ENCODE data around the gene ACSS2. TPM values are rescaled to one million over a fixed set of nuclear protein-coding genes. Genes with fewer than 3 reads are reported as not detected.

ACSS2 gene
- total RNA-seq, 1 donor from 2014 or later: 131 TPM

GRCh38 chr20:34871320-34871926 is 5.0 kb upstream of the ACSS2 start:
- TF ChIP-seq CTCF (IDR thresholded peaks at IDR 0.05): no peak
- Histone ChIP-seq H3K4me3 (peak overlapping the region; percentile 75), H3K4me1 (peaks cover 45% of the 10 kb centered on the region), H3K36me3 (no peaks in the 10 kb centered on the region), H3K27me3 (ENCODE audit: low read depth) (no peaks in the 10 kb centered on the region), H3K27ac (no peak overlapping the region), H3K9me3 (no peaks in the 10 kb centered on the region)
- DNase-seq (no peak), ATAC-seq (no peak)
- intact Hi-C loops (cut with DNase I): no loop called here

- DNase-seq: no peak
- Histone ChIP-seq H3K27ac (peak overlapping the region; percentile 75), H3K9me3 (no peaks in the 10 kb centered on the region), H3K36me3 (no peaks in the 10 kb centered on the region), H3K4me1 (peaks cover 45% of the 10 kb centered on the region), H3K27me3 (ENCODE audit: low read depth) (no peaks in the 10 kb centered on the region), H3K4me3 (peak overlapping the region; percentile 75)
- intact Hi-C loops (cut with DNase I): no loop called here
- no peak for ATAC-seq
- TF ChIP-seq CTCF (IDR thresholded peaks at IDR 0.05): no peak
These were observed 4.3 kb upstream of the ACSS2 start for GRCh38 chr20:34871966-34872621.

GRCh38 chr20:34872622-34873224 is 3.7 kb upstream of the ACSS2 start, which contains the start of gene GGT7:
TSS of gene GGT7 (minus strand) at chr20:34872856. CDS start at chr20:34872815, 41 bp downstream.
- intact Hi-C loops (cut with DNase I): no loop called here
- DNase-seq (peak; percentile 89), ATAC-seq (peak; percentile 72 to 74)
- Histone ChIP-seq H3K27ac (peak within 1 kb of the TSS; percentile 75), H3K4me1 (peaks cover 46% of the 10 kb centered on the region), H3K27me3 (ENCODE audit: low read depth) (no peaks in the 10 kb centered on the region), H3K36me3 (no peaks in the 10 kb centered on the region), H3K4me3 (peak within 1 kb of the TSS; percentile 75), H3K9me3 (no peaks in the 10 kb centered on the region)
- peak; percentile 77 for TF ChIP-seq CTCF (IDR thresholded peaks at IDR 0.05)

GRCh38 chr20:34873583-34874093 is 2.8 kb upstream of the ACSS2 start:
- DNase-seq (no peak), ATAC-seq (no peak)
- Histone ChIP-seq H3K4me1 (peaks cover 56% of the 10 kb centered on the region), H3K4me3 (peak overlapping the region; percentile 75), H3K9me3 (no peaks in the 10 kb centered on the region), H3K27ac (no peak overlapping the region), H3K36me3 (no peaks in the 10 kb centered on the region), H3K27me3 (ENCODE audit: low read depth) (no peaks in the 10 kb centered on the region)
- intact Hi-C loops (cut with DNase I): no loop called here
- no peak for TF ChIP-seq CTCF (IDR thresholded peaks at IDR 0.05)

GRCh38 chr20:34874094-34874654 is 2.2 kb upstream of the ACSS2 start:
- Histone ChIP-seq H3K4me3 (no peak overlapping the region), H3K27ac (peak overlapping the region; percentile 79), H3K36me3 (no peaks in the 10 kb centered on the region), H3K9me3 (no peaks in the 10 kb centered on the region), H3K4me1 (peaks cover 56% of the 10 kb centered on the region), H3K27me3 (ENCODE audit: low read depth) (no peaks in the 10 kb centered on the region)
- DNase-seq (peak; percentile 70), ATAC-seq (peak; percentile 65 to 68)
- TF ChIP-seq CTCF (IDR thresholded peaks at IDR 0.05): peak; percentile 87
- intact Hi-C loops (cut with DNase I): no loop called here
